ENCODE data around the gene MAGI2. TPM values are rescaled to one million over a fixed set of nuclear protein-coding genes. Genes with fewer than 3 reads are reported as not detected.

The MAGI2 gene
- total RNA-seq, 1 experiment from 2014 or later = 14.3 TPM

GRCh38 chr7:79453266-79453557 is 255 bp downstream of the MAGI2 start:
- H3K4me3 Mint-ChIP-seq = peak overlapping the region; percentile 80 to 95
- Histone ChIP-seq H3T11ph (ENCODE audit: low read length) (no peak overlapping the region), H4K20me1 (ENCODE audit: control insufficient read depth, insufficient read depth, insufficient read length) (no peaks in the 10 kb centered on the region), H2AK5ac (ENCODE audit: insufficient read length, low read length) (no peak overlapping the region), H2BK120ac (ENCODE audit: low read depth, low read length, poor library complexity, severe bottlenecking) (no peak overlapping the region), H3K27ac (ENCODE audit: insufficient read length, low read depth, low read length) (no peak overlapping the region), H4K8ac (replicated peaks; ENCODE audit: insufficient read length, low read depth, low read length) (no peak overlapping the region), H2AFZ (ENCODE audit: low read length) (no peak overlapping the region), H3K79me2 (ENCODE audit: insufficient read depth, low read length) (no peaks in the 10 kb centered on the region), H3K4ac (ENCODE audit: low read depth, low read length) (no peak overlapping the region), H3K4me1 (ENCODE audit: insufficient read depth, low read length) (no peaks in the 10 kb centered on the region), H3K23me2 (ENCODE audit: insufficient read length, low read depth, low read length, poor library complexity, severe bottlenecking) (peaks cover 23% of the 10 kb centered on the region), H3K9me3 (ENCODE audit: control insufficient read depth, low read depth, low read length) (no peaks in the 10 kb centered on the region), H3K56ac (ENCODE audit: insufficient read length, low read depth, low read length) (no peak overlapping the region), H2BK15ac (ENCODE audit: low read depth, low read length) (no peak overlapping the region), H3K4me2 (ENCODE audit: insufficient read depth, insufficient read length, low read length) (peak overlapping the region; percentile 95), H3K79me1 (ENCODE audit: insufficient read depth, low read depth, low read length, poor library complexity, severe bottlenecking) (no peaks in the 10 kb centered on the region), H3K18ac (ENCODE audit: insufficient read length, low read depth, low read length) (no peak overlapping the region), H3K23ac (ENCODE audit: insufficient read length, low read depth, low read length) (no peak overlapping the region), H2BK5ac (ENCODE audit: insufficient read length, low read length) (no peak overlapping the region), H4K5ac (ENCODE audit: insufficient read length, low read depth, low read length) (no peak overlapping the region), H4K91ac (ENCODE audit: insufficient read length, low read depth, low read length) (no peak overlapping the region), H3K14ac (ENCODE audit: insufficient read depth, low read length) (no peak overlapping the region), H3K9ac (ENCODE audit: extremely low read depth, insufficient read length, low read length) (no peak overlapping the region), H3K27me3 (ENCODE audit: insufficient read depth, low read length) (peaks cover 16% of the 10 kb centered on the region; the same call in 1 of the 2 replicates), H2BK12ac (ENCODE audit: insufficient read length, low read depth, low read length) (no peak overlapping the region), H2BK20ac (ENCODE audit: low read depth, low read length, poor library complexity, severe bottlenecking) (no peak overlapping the region)
- H3K4me1 Mint-ChIP-seq = peaks cover 18 to 22% of the 10 kb centered on the region in 2 experiments
- H3K27ac Mint-ChIP-seq = no peak overlapping the region
- no peak for TF ChIP-seq CTCF (conservative IDR thresholded peaks at IDR 0.05)
- H3K36me3 Mint-ChIP-seq (ENCODE audit: insufficient read depth in 1 of 3, low read depth in 3 of 3) = no peaks in the 10 kb centered on the region
- DNase-seq = no peak
- H3K27me3 Mint-ChIP-seq (ENCODE audit: low read depth) = peaks cover 81% of the 10 kb centered on the region
- no peaks in the 10 kb centered on the region for H3K9me3 Mint-ChIP-seq
- no CpG with 5 or more reads among the region's 6 CpGs for WGBS (ENCODE audit: extremely low coverage, insufficient read length, low lambda C conversion rate)
